SK-N-SH (cell line): ENCODE measurements around the gene OGFRL1. TPM values are rescaled to one million over a fixed set of nuclear protein-coding genes. Genes with fewer than 3 reads are reported as not detected.
A peak's percentile ranks its signal among the peaks of the same experiment; 100 is the strongest.

ENCODE experiments used
- CTCF ChIA-PET: fragments of 300-600, 350-600 bp; formaldehyde crosslinking; extraction: SDS; loops from one replicate; lab custom pipeline; 2021; lab: Yijun Ruan, JAX
- POLR2A ChIA-PET: fragments of 350-600 bp; sonication (Branson Sonifier 250); formaldehyde crosslinking; extraction: SDS; loops from one replicate; lab custom pipeline; 2020; ENCODE audit warnings: antibody characterized with exemption, inconsistent platforms; lab: Yijun Ruan, JAX
- DNase-seq: peaks from one replicate; pipeline ENCODE4 v3.0.0; 2012
- H2AFZ ChIP-seq: fragments of 200-600 bp; sonication (generic); 2 replicates; pipeline ENCODE4 v1.8.1; 2016; ENCODE audit warnings: antibody characterized with exemption, mild to moderate bottlenecking, low read depth
- H3F3A ChIP-seq: fragments of 200-600 bp; sonication (generic); replicated peaks from 2 replicates; pipeline ENCODE3; 2016; ENCODE audit warnings: antibody characterized with exemption, mild to moderate bottlenecking; ENCODE audit not compliant: insufficient read depth
- H3K27ac ChIP-seq, 2 experiments: fragments of 200-500 bp in 1 of 2; fragments of 200-600 bp in 1 of 2; sonication (Bioruptor generic) in 1 of 2; sonication (generic), shearing (Covaris generic) in 1 of 2; 2 replicates each; pipeline versions ENCODE4 v1.5.1 to v1.6.1; 2014 to 2016; ENCODE audit warnings: low read depth in 2 of 2, inconsistent platforms in 1 of 2, low read length in 1 of 2, mild to moderate bottlenecking in 1 of 2, mixed read lengths in 1 of 2
- H3K27me3 ChIP-seq: fragments of 200-600 bp; sonication (generic), shearing (Covaris generic); 2 replicates; pipeline ENCODE4 v1.6.1; 2016; ENCODE audit warnings: mixed run types; ENCODE audit not compliant: insufficient read depth
- H3K36me3 ChIP-seq, 2 experiments: fragments of 200-500 bp in 1 of 2; fragments of 200-600 bp in 1 of 2; sonication (Bioruptor generic) in 1 of 2; sonication (generic) in 1 of 2; replicated peaks in 1 of 2; 2 replicates each; pipeline versions ENCODE3 to v1.5.1; 2014 to 2016; ENCODE audit warnings: low read length in 1 of 2, mild to moderate bottlenecking in 1 of 2; ENCODE audit not compliant: insufficient read depth in 2 of 2, control insufficient read depth in 1 of 2
- H3K4me1 ChIP-seq, 2 experiments: fragments of 200-500 bp in 1 of 2; fragments of 200-600 bp in 1 of 2; sonication (Bioruptor generic) in 1 of 2; sonication (generic), shearing (Covaris generic) in 1 of 2; 2 replicates each; pipeline versions ENCODE4 v1.5.1 to v1.6.1; 2014 to 2016; ENCODE audit warnings: low read depth in 1 of 2, low read length in 1 of 2, mixed run types in 1 of 2; ENCODE audit not compliant: insufficient read depth in 2 of 2, control insufficient read depth in 1 of 2
- H3K4me2 ChIP-seq: fragments of 200-600 bp; sonication (generic), shearing (Covaris generic); 2 replicates; pipeline ENCODE4 v1.6.1; 2017; ENCODE audit warnings: mixed run types
- H3K4me3 ChIP-seq, 2 experiments: fragments of 200-500 bp in 1 of 2; fragments of 200-600 bp in 1 of 2; sonication (Bioruptor generic) in 1 of 2; sonication (generic), shearing (Covaris generic) in 1 of 2; 2 replicates each; pipeline versions ENCODE4 v1.5.1 to v1.8.1; 2014 to 2016; ENCODE audit warnings: low read depth in 2 of 2, inconsistent platforms in 1 of 2, low read length in 1 of 2, mild to moderate bottlenecking in 1 of 2, mixed read lengths in 1 of 2, moderate library complexity in 1 of 2
- H3K79me2 ChIP-seq: fragments of 200-600 bp; sonication (generic); 2 replicates; pipeline ENCODE4 v1.8.1; 2017; ENCODE audit warnings: mild to moderate bottlenecking; ENCODE audit not compliant: insufficient read depth
- H3K9ac ChIP-seq: fragments of 200-600 bp; sonication (generic); 2 replicates; pipeline ENCODE4 v1.6.1; 2017; ENCODE audit warnings: mixed run types
- H3K9me2 ChIP-seq: fragments of 200-600 bp; sonication (generic); 2 replicates; pipeline ENCODE4 v1.6.1; 2017; ENCODE audit warnings: mixed run types
- H3K9me3 ChIP-seq: fragments of 200-600 bp; sonication (generic); 2 replicates; pipeline ENCODE4 v1.6.1; 2017; ENCODE audit warnings: mixed run types, mild to moderate bottlenecking, moderate library complexity
- H4K20me1 ChIP-seq: fragments of 200-600 bp; sonication (generic); 2 replicates; pipeline ENCODE4 v1.6.1; 2017; ENCODE audit warnings: mild to moderate bottlenecking, mixed run types; ENCODE audit not compliant: insufficient read depth
- CTCF ChIP-seq: fragments of 200-600 bp; sonication (generic); IDR thresholded peaks from 2 replicates; pipeline ENCODE4 v1.6.1; 2017; ENCODE audit warnings: antibody characterized with exemption, mild to moderate bottlenecking, moderate library complexity
- EP300 ChIP-seq, 2 experiments: IDR thresholded peaks; 2 replicates each; pipeline versions ENCODE4 v1.4.0 to v1.6.1; 2012; ENCODE audit warnings: borderline replicate concordance in 1 of 2, low read depth in 1 of 2, low read length in 1 of 2
- FOSL2 ChIP-seq: IDR thresholded peaks from 2 replicates; pipeline ENCODE4 v1.4.0; 2012; ENCODE audit warnings: low read depth, mild to moderate bottlenecking, moderate library complexity, borderline replicate concordance
- FOXM1 ChIP-seq: IDR thresholded peaks from 2 replicates; pipeline ENCODE4 v1.4.0; 2012; ENCODE audit warnings: low read depth, mild to moderate bottlenecking
- GABPA ChIP-seq: IDR thresholded peaks from 2 replicates; pipeline ENCODE4 v1.4.0; 2012; ENCODE audit warnings: low read depth, mild to moderate bottlenecking
- IRF3 ChIP-seq: fragments of 150-350 bp; IDR thresholded peaks from 2 replicates; pipeline ENCODE4 v1.6.1; 2016; ENCODE audit warnings: mild to moderate bottlenecking, low read depth, low read length
- JUND ChIP-seq: IDR thresholded peaks from 2 replicates; pipeline ENCODE4 v1.4.0; 2012
- MAX ChIP-seq: IDR thresholded peaks from 2 replicates; pipeline ENCODE4 v1.4.0; 2012; ENCODE audit warnings: low read depth
- MEF2A ChIP-seq: IDR thresholded peaks from 2 replicates; pipeline ENCODE4 v1.4.0; 2012; ENCODE audit warnings: low read depth, borderline replicate concordance
- PBX3 ChIP-seq: IDR thresholded peaks from 2 replicates; pipeline ENCODE4; 2012
- RAD21 ChIP-seq: IDR thresholded peaks from 2 replicates; pipeline ENCODE4 v1.6.1; 2012; ENCODE audit warnings: mild to moderate bottlenecking, low read length
- REST ChIP-seq: IDR thresholded peaks from 2 replicates; pipeline ENCODE4 v1.6.1; 2012; ENCODE audit warnings: mild to moderate bottlenecking, low read depth, low read length, moderate library complexity
- SIN3A ChIP-seq: IDR thresholded peaks from 2 replicates; pipeline ENCODE4 v1.6.1; 2012; ENCODE audit warnings: low read depth, mild to moderate bottlenecking, low read length, moderate library complexity, borderline replicate concordance
- TEAD4 ChIP-seq: IDR thresholded peaks from 2 replicates; pipeline ENCODE4 v1.4.0; 2012; ENCODE audit warnings: mild to moderate bottlenecking, borderline replicate concordance; ENCODE audit not compliant: insufficient read depth
- USF2 ChIP-seq: fragments of 150-350 bp; IDR thresholded peaks from 2 replicates; pipeline ENCODE4 v1.6.1; 2017; ENCODE audit warnings: antibody characterized with exemption, low read length, low read depth, borderline replicate concordance
- YY1 ChIP-seq: IDR thresholded peaks from 2 replicates; pipeline ENCODE4 v1.4.0; 2012; ENCODE audit warnings: low read depth, mild to moderate bottlenecking
- WGBS: methylation state at CpG from one replicate; pipeline ENCODE4 v1.1.6; 2017; ENCODE audit warnings: low lambda C conversion rate; 5-methylcytosine and 5-hydroxymethylcytosine counted together
- polyA plus RNA-seq, 3 experiments: library from polyadenylated mRNA; depleted of rRNA; stranded (reverse); fragments of >200 nt; gene quantifications; 2 replicates each; pipeline ENCODE4 v1.2.3, GENCODE V29; 2012

The OGFRL1 gene
- polyA plus RNA-seq, 1 of the 3 experiments (the other 2 are of a cell fraction), result 2.4 TPM

- H2AFZ ChIP-seq, result no peak overlapping the region
- H3K79me2 ChIP-seq, result no peaks in the 10 kb centered on the region
- H3K27ac ChIP-seq, result peak overlapping the region in 1 of 2 experiments; percentile 14; a peak in 1 of 4 replicates
- no peak for DNase-seq
- no peaks in the 10 kb centered on the region for H3K27me3 ChIP-seq
- POLR2A ChIA-PET, result no interaction called here
- no peak overlapping the region for H3K9ac ChIP-seq
- no peak overlapping the region for H3K4me2 ChIP-seq
- H3K4me1 ChIP-seq, result peaks cover 8 to 32% of the 10 kb centered on the region in 2 experiments; a peak in 3 of 4 replicates
- H4K20me1 ChIP-seq, result no peaks in the 10 kb centered on the region
- no peaks in the 10 kb centered on the region for H3K9me2 ChIP-seq
- H3F3A ChIP-seq, result peaks cover 22% of the 10 kb centered on the region
- WGBS, result 63% methylated on average over 2 of the region's 2 CpGs
- TF ChIP-seq YY1, result no peak
- 0 out of 2 replicates have a peak, but pooled peaks have one; percentile 15 for TF ChIP-seq PBX3
- TF ChIP-seq, all 33 proteins: peak for 1
- Histone ChIP-seq H3K9me3 (no peaks in the 10 kb centered on the region), H3K4me3 (no peak overlapping the region), H3K36me3 (no peaks in the 10 kb centered on the region)
- CTCF ChIA-PET, result interaction anchor here (1.1 to 1.5 kb wide), 3 partner anchors 8 to 59 kb away, joined by 3 to 6 read pairs (median 3); no protein-coding TSS in a partner anchor
These were observed 39.6 kb upstream of the OGFRL1 start for GRCh38 chr6:71248878-71249544.

GRCh38 chr6:71250099-71250602 is 38.5 kb upstream of the OGFRL1 start:
- peak overlapping the region; percentile 78 for H2AFZ ChIP-seq
- peaks cover 14 to 32% of the 10 kb centered on the region in 2 experiments; a peak in 3 of 4 replicates for H3K4me1 ChIP-seq
- H3K27ac ChIP-seq, result peak overlapping the region; percentile 58 to 61; a peak in 3 of 4 replicates
- H3K79me2 ChIP-seq, result no peaks in the 10 kb centered on the region
- H3K4me3 ChIP-seq, result no peak overlapping the region
- ChIA-PET CTCF (interaction anchor here (1.0 to 1.1 kb wide), 3 partner anchors 9 to 86 kb away, joined by 3 read pairs; no protein-coding TSS in a partner anchor), POLR2A (no interaction called here)
- DNase-seq, result no peak
- H3K27me3 ChIP-seq, result no peaks in the 10 kb centered on the region
- H4K20me1 ChIP-seq, result no peaks in the 10 kb centered on the region
- H3K4me2 ChIP-seq, result peak overlapping the region; percentile 11; the same call in 1 of the 2 replicates
- H3K9me3 ChIP-seq, result no peaks in the 10 kb centered on the region
- peaks cover 22% of the 10 kb centered on the region for H3F3A ChIP-seq
- no peaks in the 10 kb centered on the region for H3K9me2 ChIP-seq
- 21% methylated on average over 3 of the region's 3 CpGs for WGBS
- H3K9ac ChIP-seq, result no peak overlapping the region
- H3K36me3 ChIP-seq, result no peaks in the 10 kb centered on the region
- TF ChIP-seq JUND (no peak), SIN3A (no peak), MAX (no peak), FOSL2 (no peak), TEAD4 (no peak), IRF3 (no peak), GABPA (no peak), MEF2A (peak; percentile 70; the same call in 1 of the 2 replicates), EP300 (IDR thresholded peaks at IDR 0.05; ENCODE audit: borderline replicate concordance in 1 of 2, low read depth in 1 of 2, low read length in 1 of 2) (no peak), USF2 (no peak), CTCF (no peak), REST (no peak), RAD21 (no peak), FOXM1 (no peak)
